Activated T-cell treated with anti-CD3 and anti-CD28 coated beads, Interleukin-2, amount 50 U/mL, for 4 hours (primary cell): ENCODE data around the gene RGS9BP. TPM values are rescaled to one million over a fixed set of nuclear protein-coding genes. Genes with fewer than 3 reads are reported as not detected.

ENCODE experiments used
- total RNA-seq, 3 donors: library from RNA; stranded (reverse); gene quantifications; one replicate each; pipeline ENCODE4 v1.2.1, GENCODE V29; 2021

RGS9BP gene
- total RNA-seq, 3 donors from 2014 or later = 0.11 to 0.16 TPM; not detected in 1

Other genes with a start within 250 kb of the RGS9BP start
- gene PDCD5, start 94.7 kb upstream of the RGS9BP start, total RNA-seq = 100 to 1,000 TPM; 236 to 259 (median 237) TPM
- gene ANKRD27, start 668 bp upstream of the RGS9BP start, total RNA-seq = 10 to 100 TPM; 24.9 to 25.1 (median 25.0) TPM
- gene NUDT19, start 16.0 kb downstream of the RGS9BP start, total RNA-seq = 10 to 100 TPM; 22.3 to 27.8 (median 24.7) TPM
- gene TDRD12, start 43.9 kb downstream of the RGS9BP start, total RNA-seq = under 1 TPM; 0.05 to 0.74 (median 0.68) TPM
- gene SLC7A9, start 193.9 kb downstream of the RGS9BP start, total RNA-seq = not detected